ENCODE measurements around the gene ACSF2.

DNA sequence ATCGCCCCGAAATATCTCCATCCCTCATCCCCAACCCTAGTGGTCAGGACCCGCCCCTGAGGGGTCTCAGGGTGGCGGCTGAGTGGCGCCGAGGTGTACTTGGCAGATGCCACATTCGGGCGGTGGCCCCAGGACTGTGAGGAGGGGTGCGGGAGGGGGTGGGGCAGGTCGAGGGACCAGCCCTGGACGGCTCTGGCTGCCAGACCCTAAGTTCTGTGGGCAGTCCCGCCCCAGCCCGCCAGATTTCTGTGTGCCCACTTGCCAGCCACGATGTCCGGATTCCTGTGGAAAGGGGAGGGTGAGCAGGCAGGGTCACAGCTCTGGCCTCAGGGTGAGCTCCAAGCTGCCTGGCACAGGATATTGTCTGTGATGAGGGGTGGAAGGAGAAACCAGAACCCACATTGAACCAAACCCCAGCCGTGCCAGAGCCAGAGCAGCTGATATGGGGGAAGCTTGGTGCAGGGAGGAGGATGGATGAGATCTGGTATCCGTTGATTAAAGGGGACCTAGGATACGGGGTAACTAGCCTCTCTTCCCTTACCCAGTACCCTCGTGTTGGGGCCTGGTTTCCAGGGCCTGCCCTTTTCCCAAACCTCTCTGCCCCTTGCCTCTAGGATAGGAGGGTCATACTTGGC is 43.8 kb downstream of the ACSF2 start:
- TF ChIP-seq, protein P1, sequence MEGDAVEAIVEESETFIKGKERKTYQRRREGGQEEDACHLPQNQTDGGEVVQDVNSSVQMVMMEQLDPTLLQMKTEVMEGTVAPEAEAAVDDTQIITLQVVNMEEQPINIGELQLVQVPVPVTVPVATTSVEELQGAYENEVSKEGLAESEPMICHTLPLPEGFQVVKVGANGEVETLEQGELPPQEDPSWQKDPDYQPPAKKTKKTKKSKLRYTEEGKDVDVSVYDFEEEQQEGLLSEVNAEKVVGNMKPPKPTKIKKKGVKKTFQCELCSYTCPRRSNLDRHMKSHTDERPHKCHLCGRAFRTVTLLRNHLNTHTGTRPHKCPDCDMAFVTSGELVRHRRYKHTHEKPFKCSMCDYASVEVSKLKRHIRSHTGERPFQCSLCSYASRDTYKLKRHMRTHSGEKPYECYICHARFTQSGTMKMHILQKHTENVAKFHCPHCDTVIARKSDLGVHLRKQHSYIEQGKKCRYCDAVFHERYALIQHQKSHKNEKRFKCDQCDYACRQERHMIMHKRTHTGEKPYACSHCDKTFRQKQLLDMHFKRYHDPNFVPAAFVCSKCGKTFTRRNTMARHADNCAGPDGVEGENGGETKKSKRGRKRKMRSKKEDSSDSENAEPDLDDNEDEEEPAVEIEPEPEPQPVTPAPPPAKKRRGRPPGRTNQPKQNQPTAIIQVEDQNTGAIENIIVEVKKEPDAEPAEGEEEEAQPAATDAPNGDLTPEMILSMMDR (IDR thresholded peaks at IDR 0.05; ENCODE audit: low read length), result no peak
- no peak for TF ChIP-seq EZH2phosphoT487 (IDR thresholded peaks at IDR 0.05; ENCODE audit: low read length)
